ENCODE measurements around the gene LAMB1. TPM values are rescaled to one million over a fixed set of nuclear protein-coding genes. Genes with fewer than 3 reads are reported as not detected.

The LAMB1 gene
- polyA plus RNA-seq, 1 experiment = 266 TPM

DNA sequence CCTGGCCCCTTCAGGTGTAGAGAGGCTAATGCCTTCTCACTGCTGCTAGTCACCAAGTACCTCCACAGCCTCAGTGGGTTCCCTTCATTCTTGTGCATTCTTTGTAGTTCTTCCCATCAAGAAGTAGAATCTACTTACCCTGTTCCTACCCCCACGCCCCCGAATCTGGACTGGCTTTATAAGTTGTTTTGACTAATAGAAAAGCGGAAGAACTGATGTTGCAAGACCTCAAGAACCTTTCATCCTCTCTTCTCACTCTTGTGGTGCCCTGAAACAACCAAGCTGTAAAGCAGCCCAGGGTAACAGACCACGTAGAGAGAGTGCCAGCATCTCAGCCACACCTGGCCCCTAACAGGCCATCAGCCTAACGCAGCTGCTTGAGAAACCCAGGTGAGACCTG lies 23.2 kb upstream of the LAMB1 start:
- no peak for DNase-seq (ENCODE audit: low read depth, low spot score)
- H3K27me3 ChIP-seq (ENCODE audit: control insufficient read depth, insufficient read depth, low read length) = no peaks in the 10 kb centered on the region
- H3K9me3 ChIP-seq (ENCODE audit: control insufficient read depth, insufficient read depth, low read length) = no peaks in the 10 kb centered on the region
- no peak overlapping the region for H3K4me3 ChIP-seq (ENCODE audit: low read depth, low read length)
- POLR2A ChIA-PET = no interaction called here
- no peak for TF ChIP-seq CTCF (IDR thresholded peaks at IDR 0.05; ENCODE audit: low read depth, low read length)
- no peak overlapping the region for H3K27ac ChIP-seq (ENCODE audit: low read depth, low read length)
- CTCF ChIA-PET = no interaction called here

DNA sequence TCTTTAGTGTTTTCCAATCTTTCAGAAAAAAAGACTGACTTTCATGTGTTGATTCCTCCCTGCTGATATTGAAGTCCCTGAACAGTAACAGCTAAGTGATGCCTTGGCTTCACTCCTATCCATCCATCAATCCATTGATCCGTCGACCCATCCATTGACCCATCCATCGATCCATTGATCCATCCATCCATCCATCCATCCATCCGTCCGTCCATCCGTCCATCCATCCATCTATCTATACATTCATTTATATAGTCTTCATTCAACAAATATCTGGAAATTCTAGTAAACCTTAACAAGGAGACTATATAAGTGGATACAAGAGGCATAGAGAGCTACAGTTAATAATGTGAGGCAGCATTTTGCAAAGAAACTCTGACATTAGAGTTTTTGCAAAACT lies 21.6 kb upstream of the LAMB1 start:
- Histone ChIP-seq H3K27ac (ENCODE audit: low read depth, low read length) (no peak overlapping the region), H3K9me3 (ENCODE audit: control insufficient read depth, insufficient read depth, low read length) (no peaks in the 10 kb centered on the region), H3K27me3 (ENCODE audit: control insufficient read depth, insufficient read depth, low read length) (no peaks in the 10 kb centered on the region), H3K4me3 (ENCODE audit: low read depth, low read length) (no peak overlapping the region)
- ChIA-PET POLR2A (no interaction called here), CTCF (no interaction called here)
- no peak for DNase-seq (ENCODE audit: low read depth, low spot score)
- no peak for TF ChIP-seq CTCF (IDR thresholded peaks at IDR 0.05; ENCODE audit: low read depth, low read length)

GRCh38 chr7:108020585-108020984 lies 17.6 kb upstream of the LAMB1 start:
- ChIA-PET POLR2A (interaction anchor here (0.7 kb wide), 1 partner anchor 27 kb away, joined by 7 read pairs; no protein-coding TSS in a partner anchor), CTCF (no interaction called here)
- H3K27me3 ChIP-seq (ENCODE audit: control insufficient read depth, insufficient read depth, low read length) = no peaks in the 10 kb centered on the region
- H3K9me3 ChIP-seq (ENCODE audit: control insufficient read depth, insufficient read depth, low read length) = no peaks in the 10 kb centered on the region
- no peak for DNase-seq (ENCODE audit: low read depth, low spot score)
- no peak overlapping the region for H3K4me3 ChIP-seq (ENCODE audit: low read depth, low read length)
- TF ChIP-seq CTCF (IDR thresholded peaks at IDR 0.05; ENCODE audit: low read depth, low read length) = no peak
- H3K27ac ChIP-seq (ENCODE audit: low read depth, low read length) = no peak overlapping the region

- TF ChIP-seq CTCF (IDR thresholded peaks at IDR 0.05; ENCODE audit: low read depth, low read length) = no peak
- Histone ChIP-seq H3K9me3 (ENCODE audit: control insufficient read depth, insufficient read depth, low read length) (no peaks in the 10 kb centered on the region), H3K4me3 (ENCODE audit: low read depth, low read length) (no peak overlapping the region), H3K27ac (ENCODE audit: low read depth, low read length) (no peak overlapping the region), H3K27me3 (ENCODE audit: control insufficient read depth, insufficient read depth, low read length) (no peaks in the 10 kb centered on the region)
- CTCF ChIA-PET = no interaction called here
- no peak for DNase-seq (ENCODE audit: low read depth, low spot score)
- POLR2A ChIA-PET = no interaction called here
Measured at GRCh38 chr7:108018668-108019067, 15.7 kb upstream of the LAMB1 start.

- ChIA-PET POLR2A (no interaction called here), CTCF (interaction anchor here (1.4 to 2.4 kb wide), 3 partner anchors 14 to 128 kb away, joined by 9 to 14 read pairs (median 10); no protein-coding TSS in a partner anchor)
- H3K27me3 ChIP-seq (ENCODE audit: control insufficient read depth, insufficient read depth, low read length) = no peaks in the 10 kb centered on the region
- no peak overlapping the region for H3K27ac ChIP-seq (ENCODE audit: low read depth, low read length)
- no peak for DNase-seq (ENCODE audit: low read depth, low spot score)
- no peak for TF ChIP-seq CTCF (IDR thresholded peaks at IDR 0.05; ENCODE audit: low read depth, low read length)
- H3K4me3 ChIP-seq (ENCODE audit: low read depth, low read length) = no peak overlapping the region
- no peaks in the 10 kb centered on the region for H3K9me3 ChIP-seq (ENCODE audit: control insufficient read depth, insufficient read depth, low read length)
Measured at GRCh38 chr7:108017776-108018151, 14.8 kb upstream of the LAMB1 start.

All from AG04450 (cell line).